HT1080 (cell line): Measurements from ENCODE around the gene FOLR2. TPM values are rescaled to one million over a fixed set of nuclear protein-coding genes. Genes with fewer than 3 reads are reported as not detected.
"Not testable (repeated sequence)": the region's sequence is repeated elsewhere in the genome, so short reads cannot be mapped to it uniquely, and the experiment has no call there.

Source experiments
- DNase-seq: peaks from one replicate; pipeline ENCODE4 v3.0.0-alpha.2; 2015; ENCODE audit warnings: low read depth
- polyA plus RNA-seq, 2 experiments: library from polyadenylated mRNA; depleted of rRNA; stranded (reverse); fragments of >200 nt; gene quantifications; 2 replicates each; pipeline ENCODE4 v1.2.3, GENCODE V29; 2015
- total RNA-seq: library from RNA; depleted of rRNA; stranded (reverse); fragments of >200 nt; shearing (Covaris generic); gene quantifications from 2 replicates; pipeline ENCODE4 v1.2.3, GENCODE V29; 2014; rRNA removed

FOLR2 gene
- not detected in 2 replicates for total RNA-seq
- polyA plus RNA-seq (2015; cell fraction: cytosol; rRNA removed) = not detected in 2 replicates
- polyA plus RNA-seq (2015; cell fraction: nucleus; rRNA removed) = 0.19 TPM in 1 of 2 replicates, not detected in the other

DNA sequence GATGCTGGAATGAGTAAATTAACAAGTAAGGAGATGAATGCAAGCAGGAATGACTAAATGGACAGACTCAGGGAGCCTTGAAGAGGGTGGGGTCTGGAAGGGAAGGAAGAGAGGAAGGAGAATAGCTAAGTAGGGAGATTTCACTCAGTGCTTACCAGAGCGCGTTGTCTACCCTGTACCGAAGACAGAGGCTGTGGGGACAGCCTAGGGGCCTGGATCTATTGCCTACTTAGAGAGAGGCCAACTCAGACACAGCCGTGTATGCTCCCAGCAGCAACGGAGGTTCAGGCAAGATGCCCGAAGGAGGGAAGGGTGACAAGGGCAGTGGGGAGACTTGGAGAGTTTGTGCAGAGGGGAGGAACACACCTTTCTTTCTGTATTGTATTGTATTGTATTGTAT lies at the start of gene FOLR2:
Gene FOLR2, plus strand, starts transcription at position 157 of the 400 bp plus-strand sequence. CDS start 1,791 bp downstream, outside the sequence.
- no peak for DNase-seq

DNA sequence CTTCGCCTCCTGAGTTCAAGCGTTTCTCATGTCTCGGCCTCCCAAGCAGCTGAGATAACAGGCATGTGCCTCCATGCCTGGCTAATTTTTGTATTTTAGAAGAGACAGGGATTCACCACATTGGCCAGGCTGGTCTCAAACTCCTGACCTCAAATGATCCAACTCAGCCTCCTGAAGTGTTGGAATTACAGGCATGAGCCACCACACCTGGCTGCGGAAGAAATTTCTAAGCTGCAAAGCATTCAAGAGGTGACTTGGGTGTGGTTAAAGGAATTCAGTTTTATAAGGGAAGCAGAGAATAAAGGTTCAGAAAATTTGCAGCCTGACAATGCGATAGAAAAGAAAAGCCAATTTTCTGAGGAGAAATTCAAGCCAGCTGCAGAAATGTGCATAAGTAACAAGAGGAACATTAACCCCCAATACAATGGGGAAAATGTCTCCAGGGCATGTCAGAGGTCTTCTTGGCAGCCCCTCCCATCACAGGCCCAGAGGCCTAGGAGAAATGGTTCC lies 47.5 kb upstream of the FOLR2 start:
- DNase-seq = not testable (repeated sequence)

DNA sequence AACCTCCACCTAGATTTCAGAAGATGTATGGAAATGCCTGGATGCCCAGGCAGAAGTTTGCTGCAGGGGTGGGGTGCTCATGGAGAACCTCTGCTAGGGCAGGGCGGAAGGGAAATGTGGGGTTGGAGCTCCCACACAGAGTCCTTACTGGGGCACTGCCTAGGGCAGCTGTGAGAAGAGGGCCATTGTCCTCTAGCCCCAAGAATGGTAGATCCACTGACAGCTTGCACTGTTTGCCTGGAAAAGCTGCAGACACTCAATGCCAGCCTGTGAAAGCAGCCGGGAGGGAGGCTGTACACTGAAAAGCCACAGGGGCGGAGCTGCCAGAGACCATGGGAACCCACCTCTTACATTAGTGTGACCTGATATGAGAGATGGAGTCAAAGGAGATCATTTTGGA lies 46.8 kb upstream of the FOLR2 start:
- not testable (repeated sequence) for DNase-seq

DNA sequence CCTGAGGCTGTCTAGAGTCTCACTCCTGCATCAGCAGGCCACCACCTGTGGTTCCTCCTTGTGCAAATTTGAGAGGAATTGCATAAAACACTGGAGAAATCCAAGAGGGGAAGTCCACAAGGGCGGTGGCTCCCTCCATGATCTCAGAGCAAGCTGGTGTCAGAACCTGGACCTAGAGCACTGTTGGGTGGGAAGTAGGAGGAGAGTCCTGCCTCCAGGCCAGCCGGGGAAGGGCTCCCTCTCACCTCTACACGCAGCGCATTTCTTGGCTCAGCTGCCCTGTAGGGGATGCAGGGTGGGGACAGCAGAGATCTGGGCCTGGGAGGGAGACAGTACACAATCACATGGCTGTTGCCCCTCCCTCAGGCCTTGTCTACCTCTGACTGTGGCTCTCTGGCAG lies 44.6 kb upstream of the FOLR2 start:
- DNase-seq = not testable (repeated sequence)

DNA sequence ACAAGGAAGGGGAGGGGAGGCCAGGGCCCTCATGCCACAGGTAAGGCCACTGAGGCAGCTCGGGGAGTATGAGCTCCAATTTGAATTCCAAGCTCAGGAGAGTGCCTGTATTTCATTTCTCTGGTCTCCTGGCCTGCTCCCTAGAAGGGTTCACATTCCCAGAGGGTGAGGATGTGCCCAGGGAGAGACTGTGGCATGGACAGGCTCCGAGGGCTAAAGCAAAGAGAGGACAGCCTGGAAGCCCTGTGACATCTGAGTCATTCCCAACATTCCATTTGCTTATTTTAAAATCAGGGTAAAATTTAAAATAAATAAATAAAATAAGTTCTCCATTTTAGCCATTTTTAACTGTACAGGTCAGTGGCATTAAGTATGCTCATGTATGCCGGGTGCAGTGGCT lies 43.3 kb upstream of the FOLR2 start:
- no peak for DNase-seq

DNA sequence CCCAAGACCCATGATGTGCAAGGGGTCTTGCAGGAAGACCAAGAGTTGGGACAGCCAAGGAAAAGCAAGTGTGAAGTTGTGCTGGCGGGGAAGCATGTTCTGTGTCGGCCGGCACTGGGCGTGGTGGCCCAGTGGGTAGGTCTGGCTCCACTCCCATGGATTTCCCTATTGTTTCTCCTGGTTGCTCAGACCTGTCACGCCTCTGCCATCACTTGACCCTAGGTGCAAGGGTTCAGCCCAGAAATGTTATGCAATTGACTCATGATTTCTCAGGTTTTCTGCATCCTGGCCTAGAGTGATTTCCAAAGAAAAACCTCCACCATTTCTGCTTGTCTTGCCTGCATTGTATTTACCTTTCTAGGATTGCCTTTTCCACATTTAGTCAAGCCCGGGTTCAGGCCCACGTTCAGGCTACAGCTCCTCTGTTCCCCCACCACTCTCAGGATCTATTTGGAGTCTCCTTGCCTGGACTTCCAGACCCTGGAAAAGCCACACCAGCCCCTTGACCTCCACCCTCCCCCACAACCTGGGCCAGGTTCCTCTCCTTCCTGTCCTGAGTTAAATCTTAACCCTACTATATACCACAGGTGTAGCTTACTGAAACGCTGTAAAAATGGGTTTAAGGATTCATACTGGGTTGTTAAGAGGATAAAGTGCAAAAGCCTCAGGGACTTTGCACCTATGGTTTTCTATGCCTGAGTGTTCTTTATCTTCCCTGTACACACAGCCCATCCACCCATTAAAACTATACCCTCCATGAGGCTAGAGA lies 42.1 kb upstream of the FOLR2 start:
- DNase-seq = no peak

DNA sequence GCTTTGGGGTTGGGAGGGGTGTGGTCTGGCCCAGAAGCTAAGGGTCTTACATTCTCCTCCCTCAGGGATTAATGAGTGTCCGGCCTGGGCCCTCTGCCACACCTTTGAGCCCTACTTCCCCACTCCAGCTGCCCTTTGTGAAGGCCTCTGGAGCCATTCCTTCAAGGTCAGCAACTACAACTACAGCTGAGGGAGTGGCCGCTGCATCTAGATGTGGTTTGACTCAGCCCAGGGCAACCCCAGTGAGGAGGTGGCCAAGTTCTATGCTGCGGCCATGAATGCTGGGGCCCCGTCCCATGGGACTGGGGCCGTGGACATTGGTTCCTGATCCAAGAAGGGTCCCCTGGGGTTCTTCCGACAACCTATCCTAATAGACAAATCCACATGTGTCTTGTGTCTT lies 38.9 kb upstream of the FOLR2 start:
- no peak for DNase-seq

DNA sequence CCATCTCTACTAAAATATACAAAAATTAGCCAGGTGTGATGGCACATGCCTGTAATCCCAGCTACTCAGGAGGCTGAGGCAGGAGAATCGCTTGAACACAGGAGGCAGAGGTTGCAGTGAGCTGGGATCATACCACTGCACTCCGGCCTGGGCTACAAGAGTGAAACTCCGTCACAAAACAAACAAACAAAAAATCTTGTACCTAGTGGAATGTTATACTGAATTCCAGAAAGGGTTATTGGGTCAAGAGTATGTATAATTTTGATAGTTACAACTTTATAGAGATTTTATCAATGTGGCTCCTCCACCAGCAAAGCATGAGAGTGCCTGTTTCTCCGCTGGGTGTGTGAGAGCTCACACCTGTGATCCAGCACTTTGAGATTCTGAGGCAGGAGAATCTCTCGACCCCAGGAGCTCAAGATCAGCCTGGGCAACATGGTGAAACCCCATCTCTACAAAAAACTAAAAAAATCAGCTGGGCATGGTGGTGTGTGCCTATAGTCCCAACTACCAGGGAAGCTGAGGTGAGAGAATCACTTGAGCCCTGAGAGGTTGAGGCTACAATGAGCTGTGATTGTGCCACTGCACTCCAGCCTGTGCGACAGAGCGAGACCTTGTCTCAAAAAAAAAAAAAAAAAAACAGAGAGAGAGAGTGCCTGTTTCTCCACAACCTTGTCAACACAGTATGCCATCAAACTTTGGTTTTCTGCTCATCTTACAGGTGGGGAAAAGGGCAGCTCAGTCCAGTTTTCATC lies 37.4 kb upstream of the FOLR2 start:
- no peak for DNase-seq

DNA sequence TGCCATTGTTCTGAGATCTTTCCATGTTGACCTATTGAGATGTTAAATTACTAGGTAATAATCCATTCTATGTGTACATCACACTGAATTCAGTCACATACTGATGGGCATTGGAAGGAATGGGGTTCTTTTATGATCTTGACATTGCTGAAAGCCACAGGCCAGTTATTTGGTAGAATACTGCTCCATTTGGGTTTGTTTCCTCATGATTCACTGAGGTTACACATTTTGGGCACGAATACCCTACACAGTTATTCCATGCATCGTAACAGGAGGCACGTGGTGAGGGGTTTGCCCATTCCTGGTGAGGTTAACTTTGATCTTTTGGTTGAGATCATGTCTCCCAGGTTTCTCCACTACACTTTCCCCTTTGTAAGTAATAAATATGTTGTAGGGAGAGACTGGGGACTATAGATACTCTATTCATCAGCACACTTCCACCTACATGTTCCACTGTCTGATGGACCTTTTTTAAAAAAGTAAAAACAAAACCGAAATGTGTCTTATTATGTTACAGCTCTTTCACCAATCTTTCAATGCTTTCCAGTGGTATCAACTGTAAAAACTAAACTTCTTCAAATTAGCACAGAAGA lies 36.7 kb upstream of the FOLR2 start:
- DNase-seq = no peak

DNA sequence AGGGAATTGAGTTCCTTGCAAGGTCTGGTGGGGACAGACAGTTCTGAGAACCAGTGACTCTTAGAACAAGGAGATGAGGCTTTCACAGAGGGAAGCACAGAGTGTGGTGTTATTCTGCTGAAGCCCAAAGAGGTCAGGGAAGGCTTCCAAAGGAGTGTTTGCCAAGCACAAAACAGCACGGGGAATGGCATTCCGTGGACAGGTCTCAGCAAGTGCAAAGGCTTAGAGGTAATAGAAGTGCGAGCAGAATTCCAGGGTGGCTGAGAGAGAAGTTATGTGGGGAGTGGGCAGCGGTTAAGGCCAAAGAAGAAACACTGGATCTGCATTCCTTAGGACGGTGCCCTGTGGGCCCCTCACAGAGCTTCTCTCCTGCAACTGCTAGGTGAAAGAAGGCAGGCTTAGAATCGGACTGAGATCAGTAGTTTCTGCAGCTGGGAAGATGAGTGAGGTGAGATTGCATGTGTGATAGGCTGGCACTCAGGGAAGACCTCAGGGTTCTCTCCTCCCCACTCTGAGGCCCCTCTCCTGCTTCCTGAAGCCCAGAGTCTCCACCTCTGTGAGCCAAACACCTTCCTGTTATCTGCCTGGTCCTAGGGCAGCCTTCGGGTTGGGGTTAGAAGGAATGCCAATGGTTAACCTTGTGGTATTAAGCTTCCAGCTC lies 35.6 kb upstream of the FOLR2 start:
- DNase-seq = not testable (repeated sequence)

DNA sequence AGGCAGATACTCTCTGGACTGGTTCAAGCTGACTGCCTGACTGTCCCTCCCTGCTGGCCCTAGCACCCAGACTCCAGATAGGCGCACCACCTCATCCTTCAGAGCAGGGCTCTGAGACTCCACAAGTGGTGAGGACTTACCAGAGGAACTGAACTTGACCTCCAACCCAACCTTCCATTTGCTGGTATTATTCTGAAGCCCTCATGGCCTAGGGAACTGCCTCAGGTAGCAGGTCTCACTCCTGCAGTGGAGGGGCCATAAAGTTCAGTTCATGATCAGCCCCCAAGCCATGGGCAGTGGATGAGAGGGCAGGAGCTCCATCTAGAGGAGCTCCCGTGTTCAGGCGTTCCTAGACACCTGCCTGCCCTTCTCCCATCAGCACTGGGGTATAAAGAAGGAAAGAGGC lies 35.0 kb upstream of the FOLR2 start:
- not testable (repeated sequence) for DNase-seq

DNA sequence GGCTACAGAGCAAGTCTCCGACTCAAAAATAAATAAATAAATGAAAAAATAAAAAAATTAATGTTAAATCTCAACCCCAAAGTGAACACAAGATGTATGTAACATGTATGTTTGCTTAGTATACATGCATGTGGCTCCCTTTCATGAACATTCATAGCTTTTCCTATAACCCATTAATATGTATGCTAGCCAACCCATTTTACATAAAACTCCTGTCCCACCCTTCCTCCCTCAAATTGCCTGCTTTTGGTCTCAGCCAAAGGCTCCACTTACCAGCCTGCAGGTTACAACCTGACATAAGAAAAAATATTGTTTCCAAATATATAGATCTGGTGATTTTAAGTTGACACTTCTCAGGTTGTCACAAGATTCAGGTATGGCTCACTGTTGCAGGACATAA lies 28.3 kb upstream of the FOLR2 start:
- DNase-seq = no peak

DNA sequence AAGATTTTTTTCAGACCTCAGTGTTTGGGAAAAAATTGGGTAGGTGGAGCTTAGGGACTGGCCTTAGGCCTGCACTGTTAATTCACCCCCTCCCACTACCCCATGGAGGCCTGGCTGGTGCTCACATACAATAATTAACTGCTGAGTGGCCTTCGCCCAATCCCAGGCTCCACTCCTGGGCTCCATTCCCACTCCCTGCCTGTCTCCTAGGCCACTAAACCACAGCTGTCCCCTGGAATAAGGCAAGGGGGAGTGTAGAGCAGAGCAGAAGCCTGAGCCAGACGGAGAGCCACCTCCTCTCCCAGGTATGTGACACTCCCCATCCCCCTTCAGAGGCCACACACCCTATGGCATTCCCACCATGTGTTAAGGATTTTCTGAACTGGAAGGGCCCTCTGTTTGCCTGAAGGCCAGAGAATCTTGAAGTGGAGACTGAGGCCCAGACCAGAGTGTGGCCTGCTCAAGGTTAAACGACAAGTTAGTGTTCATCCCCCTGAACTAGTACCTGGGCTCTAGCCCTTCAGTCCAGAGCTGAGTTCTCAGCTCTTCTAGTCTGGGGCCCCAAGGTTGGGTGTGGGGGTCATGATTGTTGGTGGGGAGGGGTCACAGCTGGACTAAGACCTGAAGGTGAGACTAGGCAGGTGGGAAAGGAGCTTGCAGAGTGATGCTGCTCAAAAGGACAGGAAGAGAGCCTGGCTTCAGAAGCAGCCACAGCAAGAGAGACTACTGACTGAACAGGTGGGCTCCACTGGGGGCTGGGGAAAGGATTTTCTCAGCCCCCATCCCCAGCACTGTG lies 26.9 kb upstream of the FOLR2 start:
- DNase-seq = no peak

DNA sequence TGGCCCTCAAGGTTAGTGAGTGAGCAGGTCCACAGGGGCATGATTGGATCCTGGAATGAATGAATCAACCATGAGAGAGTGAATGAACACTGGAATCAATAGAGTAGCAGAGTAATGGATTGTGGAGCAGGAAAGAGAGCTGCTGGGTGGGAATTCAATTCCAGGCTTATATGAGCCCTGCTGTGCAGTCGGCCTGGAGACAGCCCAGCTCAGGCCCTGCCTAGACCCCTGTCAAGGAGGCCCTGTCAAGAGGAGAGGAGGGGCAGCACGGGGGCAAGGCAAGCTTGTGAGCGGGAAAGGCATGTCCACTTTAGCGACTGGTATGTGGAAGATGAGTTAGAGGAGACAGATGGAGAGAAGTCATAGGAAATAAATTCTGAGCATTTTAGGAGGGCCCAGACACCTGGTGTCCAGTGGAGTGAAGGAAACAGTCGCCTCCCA lies 25.9 kb upstream of the FOLR2 start:
- no peak for DNase-seq

DNA sequence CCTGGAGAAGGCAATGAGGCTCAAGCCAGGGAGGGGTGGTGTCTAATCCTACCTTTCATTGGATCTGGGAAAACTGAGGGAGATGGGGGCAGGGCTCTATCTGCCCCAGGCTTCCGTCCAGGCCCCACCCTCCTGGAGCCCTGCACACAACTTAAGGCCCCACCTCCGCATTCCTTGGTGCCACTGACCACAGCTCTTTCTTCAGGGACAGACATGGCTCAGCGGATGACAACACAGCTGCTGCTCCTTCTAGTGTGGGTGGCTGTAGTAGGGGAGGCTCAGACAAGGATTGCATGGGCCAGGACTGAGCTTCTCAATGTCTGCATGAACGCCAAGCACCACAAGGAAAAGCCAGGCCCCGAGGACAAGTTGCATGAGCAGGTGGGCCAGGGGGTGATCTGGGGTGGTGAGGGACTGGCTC lies 24.6 kb upstream of the FOLR2 start, which contains the start of gene FOLR1:
Gene FOLR1, plus strand, starts transcription at position 180 of the 421 bp plus-strand sequence. Its CDS starts 34 bp downstream, at position 214.
- no peak for DNase-seq

DNA sequence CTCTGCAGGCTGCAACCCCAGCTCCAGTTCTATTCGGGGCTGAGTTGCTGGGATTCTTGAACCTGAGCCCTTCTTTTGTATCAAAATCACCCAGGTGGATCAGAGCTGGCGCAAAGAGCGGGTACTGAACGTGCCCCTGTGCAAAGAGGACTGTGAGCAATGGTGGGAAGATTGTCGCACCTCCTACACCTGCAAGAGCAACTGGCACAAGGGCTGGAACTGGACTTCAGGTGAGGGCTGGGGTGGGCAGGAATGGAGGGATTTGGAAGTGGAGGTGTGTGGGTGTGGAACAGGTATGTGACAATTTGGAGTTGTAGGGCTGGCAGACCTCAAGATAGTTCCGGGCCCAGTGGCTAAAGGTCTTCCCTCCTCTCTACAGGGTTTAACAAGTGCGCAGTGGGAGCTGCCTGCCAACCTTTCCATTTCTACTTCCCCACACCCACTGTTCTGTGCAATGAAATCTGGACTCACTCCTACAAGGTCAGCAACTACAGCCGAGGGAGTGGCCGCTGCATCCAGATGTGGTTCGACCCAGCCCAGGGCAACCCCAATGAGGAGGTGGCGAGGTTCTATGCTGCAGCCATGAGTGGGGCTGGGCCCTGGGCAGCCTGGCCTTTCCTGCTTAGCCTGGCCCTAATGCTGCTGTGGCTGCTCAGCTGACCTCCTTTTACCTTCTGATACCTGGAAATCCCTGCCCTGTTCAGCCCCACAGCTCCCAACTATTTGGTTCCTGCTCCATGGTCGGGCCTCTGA lies 20.9 kb upstream of the FOLR2 start:
- no peak for DNase-seq

DNA sequence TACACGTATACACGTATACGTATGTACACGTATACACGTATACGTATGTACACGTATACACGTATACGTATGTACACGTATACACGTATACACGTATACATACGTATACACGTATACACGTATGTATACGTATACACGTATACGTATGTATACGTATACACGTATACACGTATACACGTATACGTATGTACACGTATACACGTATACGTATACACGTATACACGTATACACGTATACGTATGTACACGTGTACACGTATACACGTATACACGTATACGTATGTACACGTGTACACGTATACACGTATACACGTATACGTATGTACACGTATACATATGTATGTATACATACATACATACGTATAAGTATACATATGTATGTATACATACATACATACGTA lies 15.1 kb upstream of the FOLR2 start:
- not testable (repeated sequence) for DNase-seq

DNA sequence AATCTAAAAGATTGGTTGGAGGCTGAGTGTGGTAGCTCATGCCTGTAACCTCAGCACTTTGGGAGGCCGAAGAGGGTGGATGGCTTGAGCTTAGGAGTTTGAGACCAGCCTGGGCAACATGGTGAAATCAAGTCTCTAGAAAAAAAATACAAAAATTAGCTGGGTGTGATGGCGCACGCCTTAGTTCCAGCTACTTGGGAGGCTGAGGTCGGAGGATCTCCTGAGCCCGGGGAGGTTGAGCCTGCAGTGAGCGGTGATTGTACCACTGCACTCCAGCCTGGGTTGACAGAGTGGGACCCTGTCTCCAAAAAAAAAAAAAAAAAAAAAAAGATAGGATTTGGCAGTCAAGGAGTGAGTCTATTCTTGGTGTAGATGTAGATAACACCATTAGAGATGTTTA lies 14.0 kb upstream of the FOLR2 start:
- no peak for DNase-seq

DNA sequence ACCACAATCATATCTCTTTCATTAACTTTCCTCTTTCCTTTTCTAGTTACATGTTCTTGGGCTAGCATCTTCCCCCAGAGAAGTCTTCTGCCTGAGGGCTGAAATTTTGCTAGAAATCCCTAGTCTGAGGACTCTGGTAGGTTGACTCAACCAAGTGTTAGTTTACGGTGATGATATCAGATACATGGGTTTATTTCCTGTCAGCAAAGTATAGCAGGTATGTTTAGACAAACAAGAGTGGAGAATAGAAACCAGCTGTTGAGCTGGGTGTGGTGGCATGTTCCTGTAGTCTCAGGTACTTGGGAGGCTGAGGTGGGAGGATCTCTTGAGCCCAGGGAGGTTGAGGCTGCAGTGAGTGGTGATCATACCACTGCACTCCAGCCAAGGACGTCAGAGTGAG lies 13.4 kb upstream of the FOLR2 start:
- no peak for DNase-seq
